NCI-H460 (cell line): ENCODE results near the gene NUP210L. TPM values are rescaled to one million over a fixed set of nuclear protein-coding genes. Genes with fewer than 3 reads are reported as not detected.

Source experiments
- DNase-seq: peaks from one replicate; pipeline ENCODE4 v3.0.0-alpha.2; 2016; ENCODE audit warnings: low read depth; ENCODE audit errors: extremely low read depth
- polyA plus RNA-seq: library from polyadenylated mRNA; depleted of rRNA; stranded (reverse); fragments of >200 nt; gene quantifications from 2 replicates; pipeline ENCODE4 v1.2.3, GENCODE V29; 2014; cell fraction: nucleus; rRNA removed
- total RNA-seq: library from RNA; depleted of rRNA; stranded (reverse); fragments of >200 nt; shearing (Covaris generic); gene quantifications from 2 replicates; pipeline ENCODE4 v1.2.3, GENCODE V29; 2014; rRNA removed

Gene NUP210L
- 0.02 TPM in 1 of 2 replicates, not detected in the other for total RNA-seq
- not detected in 2 replicates for polyA plus RNA-seq

- DNase-seq = no peak
These were observed at the start of gene NUP210L for GRCh38 chr1:154154534-154155191. NUP210L (minus strand) TSS chr1:154155073.

- no peak for DNase-seq
These were observed 44.6 kb upstream of the NUP210L start for GRCh38 chr1:154199563-154199879.

GRCh38 chr1:154198756-154199562 is 44.1 kb upstream of the NUP210L start:
- DNase-seq = peak; percentile 64

- no peak for DNase-seq
These were observed 38.9 kb upstream of the NUP210L start for GRCh38 chr1:154193821-154194220.

- DNase-seq = no peak
These were observed 37.6 kb upstream of the NUP210L start for GRCh38 chr1:154192476-154192875.

GRCh38 chr1:154191990-154192461 is 37.2 kb upstream of the NUP210L start, which contains the start of gene TPM3:
TPM3 (minus strand) TSS chr1:154192100; CDS start chr1:154192018, 82 bp downstream.
- no peak for DNase-seq

- DNase-seq = no peak
These were observed 35.7 kb upstream of the NUP210L start for GRCh38 chr1:154190550-154190949.

GRCh38 chr1:154186852-154187501 is 32.1 kb upstream of the NUP210L start:
- DNase-seq = no peak

GRCh38 chr1:154186177-154186576 is 31.3 kb upstream of the NUP210L start:
- DNase-seq = peak; percentile 58

GRCh38 chr1:154183046-154183915 is 28.4 kb upstream of the NUP210L start:
- peak; percentile 99 for DNase-seq

- peak; percentile 48 for DNase-seq
These were observed 27.6 kb upstream of the NUP210L start for GRCh38 chr1:154182344-154183045.

- DNase-seq = no peak
These were observed 27.1 kb upstream of the NUP210L start for GRCh38 chr1:154181944-154182343.

- no peak for DNase-seq
These were observed 25.2 kb upstream of the NUP210L start for GRCh38 chr1:154179946-154180687.

GRCh38 chr1:154178911-154179811 is 24.3 kb upstream of the NUP210L start:
- DNase-seq = no peak

- DNase-seq = no peak
These were observed 23.1 kb upstream of the NUP210L start for GRCh38 chr1:154178013-154178412.

GRCh38 chr1:154176337-154176736 is 21.5 kb upstream of the NUP210L start:
- DNase-seq = no peak

GRCh38 chr1:154174654-154175053 is 19.8 kb upstream of the NUP210L start:
- DNase-seq = no peak

- DNase-seq = no peak
These were observed 17.0 kb upstream of the NUP210L start for GRCh38 chr1:154171880-154172279.
